Neuronal stem cell (in vitro differentiated cells): ENCODE data around the gene EPHA7.

Experiments
- DNase-seq: peaks from one replicate; pipeline ENCODE4 v3.0.0-alpha.2; 2013; ENCODE audit warnings: low spot score
- H2AFZ ChIP-seq: one replicate; pipeline ENCODE4 v1.6.1; 2013; ENCODE audit warnings: mild to moderate bottlenecking, low read length, inconsistent platforms
- H2AK5ac ChIP-seq: 2 replicates; pipeline ENCODE4 v1.6.1; 2013; ENCODE audit warnings: low read depth, mild to moderate bottlenecking, inconsistent platforms, low read length, moderate library complexity, mixed read lengths
- H2BK120ac ChIP-seq: 2 replicates; pipeline ENCODE4 v1.6.1; 2013; ENCODE audit warnings: low read depth, mild to moderate bottlenecking, inconsistent platforms, low read length, moderate library complexity, mixed read lengths
- H2BK12ac ChIP-seq: one replicate; pipeline ENCODE4 v1.6.1; 2013; ENCODE audit warnings: low read length, inconsistent platforms
- H2BK15ac ChIP-seq: 2 replicates; pipeline ENCODE4 v1.6.1; 2013; ENCODE audit warnings: mild to moderate bottlenecking, low read length, inconsistent platforms, mixed read lengths
- H2BK5ac ChIP-seq: one replicate; pipeline ENCODE4 v1.6.1; 2013; ENCODE audit warnings: inconsistent platforms, mild to moderate bottlenecking, low read length, moderate library complexity
- H3K14ac ChIP-seq: one replicate; pipeline ENCODE4 v1.6.1; 2013; ENCODE audit warnings: low read length, inconsistent platforms
- H3K18ac ChIP-seq: 2 replicates; pipeline ENCODE4 v1.6.1; 2013; ENCODE audit warnings: low read length, inconsistent platforms
- H3K23ac ChIP-seq: 2 replicates; pipeline ENCODE4 v1.6.1; 2013; ENCODE audit warnings: low read depth, mild to moderate bottlenecking, mixed read lengths, low read length, inconsistent platforms; ENCODE audit not compliant: poor library complexity
- H3K27ac ChIP-seq: replicated peaks from 3 replicates; pipeline ENCODE4 v1.5.1; 2013; ENCODE audit warnings: low read length, inconsistent platforms
- H3K27me3 ChIP-seq, 3 experiments: 2 replicates each; pipeline ENCODE4 v1.6.1; 2013; ENCODE audit warnings: low read length in 3 of 3, mild to moderate bottlenecking in 2 of 3, inconsistent platforms in 1 of 3, low read depth in 1 of 3, mixed read lengths in 1 of 3, moderate library complexity in 1 of 3; ENCODE audit not compliant: control insufficient read depth in 3 of 3, insufficient read depth in 3 of 3
- H3K36me3 ChIP-seq, 2 donors: replicated peaks in 1 of 2; 2 replicates each; pipeline ENCODE4 v1.6.1; 2013; ENCODE audit warnings: low read length in 2 of 2; ENCODE audit not compliant: control insufficient read depth in 2 of 2, insufficient read depth in 2 of 2
- H3K4ac ChIP-seq: 2 replicates; pipeline ENCODE4 v1.6.1; 2013; ENCODE audit warnings: inconsistent platforms, mild to moderate bottlenecking, low read length, moderate library complexity
- H3K4me1 ChIP-seq, 2 donors: 1 replicate in 1 of 2; 2 replicates in 1 of 2; pipeline ENCODE4 v1.6.1; 2013; ENCODE audit warnings: low read length in 2 of 2, low read depth in 1 of 2; ENCODE audit not compliant: control insufficient read depth in 2 of 2, insufficient read depth in 1 of 2
- H3K4me2 ChIP-seq: one replicate; pipeline ENCODE4 v1.6.1; 2013; ENCODE audit warnings: mild to moderate bottlenecking, low read length, inconsistent platforms; ENCODE audit not compliant: insufficient read depth, poor library complexity, severe bottlenecking
- H3K4me3 ChIP-seq, 2 donors: 2 replicates each; pipeline ENCODE4 v1.5.1; 2013; ENCODE audit warnings: low read length in 2 of 2, mild to moderate bottlenecking in 2 of 2, inconsistent platforms in 1 of 2, moderate library complexity in 1 of 2
- H3K79me1 ChIP-seq: one replicate; pipeline ENCODE4 v1.6.1; 2013; ENCODE audit warnings: low read depth, mild to moderate bottlenecking, inconsistent platforms, low read length, moderate library complexity
- H3K9ac ChIP-seq: one replicate; pipeline ENCODE4 v1.6.1; 2013; ENCODE audit warnings: mild to moderate bottlenecking, low read depth, low read length, inconsistent platforms; ENCODE audit not compliant: poor library complexity
- H3K9me3 ChIP-seq, 2 donors: replicated peaks in 1 of 2; 2 replicates each; pipeline versions ENCODE3 to v1.6.1; 2013; ENCODE audit warnings: low read length in 2 of 2, mild to moderate bottlenecking in 2 of 2, inconsistent platforms in 1 of 2, low read depth in 1 of 2, mixed read lengths in 1 of 2, moderate library complexity in 1 of 2; ENCODE audit not compliant: control insufficient read depth in 2 of 2, insufficient read depth in 1 of 2
- H4K8ac ChIP-seq: one replicate; pipeline ENCODE4 v1.6.1; 2013; ENCODE audit warnings: low read depth, mild to moderate bottlenecking, inconsistent platforms, low read length, moderate library complexity
- H4K91ac ChIP-seq: one replicate; pipeline ENCODE4 v1.6.1; 2013; ENCODE audit warnings: low read length, low read depth, mild to moderate bottlenecking, inconsistent platforms; ENCODE audit not compliant: poor library complexity
- WGBS, 2 donors: extraction: QIAGEN DNeasy Blood & Tissue Kit; methylation state at CpG; one replicate each; pipeline ENCODE4 v1.1.7; 2013; ENCODE audit warnings: missing lambda C conversion rate in 2 of 2, mixed read lengths in 1 of 2; ENCODE audit not compliant: insufficient read length in 2 of 2, insufficient replicate concordance in 1 of 2; ENCODE audit errors: extremely low coverage in 2 of 2; 5-methylcytosine and 5-hydroxymethylcytosine counted together

Gene EPHA7

GRCh38 chr6:93322651-93323050 is 96.7 kb downstream of the EPHA7 start:
- H2BK5ac ChIP-seq: no peak overlapping the region
- no peak overlapping the region for H2BK120ac ChIP-seq
- no peaks in the 10 kb centered on the region for H3K27me3 ChIP-seq
- no peaks in the 10 kb centered on the region for H3K9me3 ChIP-seq
- no peak for DNase-seq
- no peak overlapping the region for H3K18ac ChIP-seq
- no peak overlapping the region for H3K27ac ChIP-seq
- no CpG with 5 or more reads among the region's 1 CpG for WGBS, 2 donors
- no peaks in the 10 kb centered on the region for H3K79me1 ChIP-seq
- no peak overlapping the region for H2AFZ ChIP-seq
- no peak overlapping the region for H3K14ac ChIP-seq
- H2BK15ac ChIP-seq: no peak overlapping the region
- H3K23ac ChIP-seq: no peak overlapping the region
- no peak overlapping the region for H3K9ac ChIP-seq
- peaks cover 0 to 5% of the 10 kb centered on the region in 2 donors for H3K4me1 ChIP-seq
- H4K8ac ChIP-seq: no peak overlapping the region
- no peak overlapping the region for H2BK12ac ChIP-seq
- no peak overlapping the region for H3K4me3 ChIP-seq
- H4K91ac ChIP-seq: no peak overlapping the region
- no peak overlapping the region for H2AK5ac ChIP-seq
- no peaks in the 10 kb centered on the region for H3K36me3 ChIP-seq
- no peak overlapping the region for H3K4me2 ChIP-seq
- H3K4ac ChIP-seq: no peak overlapping the region

GRCh38 chr6:93319304-93319703 is 100.1 kb downstream of the EPHA7 start:
- Histone ChIP-seq H2AK5ac (no peak overlapping the region), H4K8ac (no peak overlapping the region), H3K14ac (no peak overlapping the region), H4K91ac (no peak overlapping the region), H2BK15ac (no peak overlapping the region), H3K4me3 (no peak overlapping the region), H3K27me3 (no peaks in the 10 kb centered on the region), H3K27ac (no peak overlapping the region), H2AFZ (peak overlapping the region; percentile 66), H3K36me3 (no peaks in the 10 kb centered on the region), H2BK120ac (no peak overlapping the region), H2BK12ac (no peak overlapping the region), H3K9ac (no peak overlapping the region), H3K4me2 (no peak overlapping the region), H3K18ac (no peak overlapping the region), H3K9me3 (no peaks in the 10 kb centered on the region), H3K4ac (no peak overlapping the region), H3K4me1 (peaks cover 0 to 5% of the 10 kb centered on the region in 2 donors), H2BK5ac (no peak overlapping the region), H3K23ac (no peak overlapping the region), H3K79me1 (no peaks in the 10 kb centered on the region)
- WGBS, 2 donors: no CpG with 5 or more reads among the region's 2 CpGs
- no peak for DNase-seq

- Histone ChIP-seq H3K36me3 (no peaks in the 10 kb centered on the region), H2AFZ (no peak overlapping the region), H2AK5ac (no peak overlapping the region), H2BK15ac (no peak overlapping the region), H3K9ac (no peak overlapping the region), H3K4me2 (no peak overlapping the region), H3K27me3 (no peaks in the 10 kb centered on the region), H3K4me1 (peaks cover 0 to 5% of the 10 kb centered on the region in 2 donors), H3K4me3 (no peak overlapping the region), H2BK120ac (no peak overlapping the region), H3K4ac (no peak overlapping the region), H3K79me1 (no peaks in the 10 kb centered on the region), H4K8ac (no peak overlapping the region), H3K23ac (no peak overlapping the region), H3K14ac (no peak overlapping the region), H3K9me3 (no peaks in the 10 kb centered on the region), H3K18ac (no peak overlapping the region), H2BK12ac (no peak overlapping the region), H2BK5ac (no peak overlapping the region), H3K27ac (no peak overlapping the region), H4K91ac (no peak overlapping the region)
- whole genome bisulfite sequencing, 2 donors: no CpG with 5 or more reads among the region's 1 CpG
- no peak for DNase-seq
Observed at GRCh38 chr6:93318121-93318520, 101.2 kb downstream of the EPHA7 start.

- no peak overlapping the region for H3K18ac ChIP-seq
- no peak overlapping the region for H3K14ac ChIP-seq
- no peak overlapping the region for H2BK5ac ChIP-seq
- no peak overlapping the region for H2BK12ac ChIP-seq
- no peak overlapping the region for H3K4ac ChIP-seq
- no peaks in the 10 kb centered on the region for H3K79me1 ChIP-seq
- no peak for DNase-seq
- H4K91ac ChIP-seq: no peak overlapping the region
- no peak overlapping the region for H2AFZ ChIP-seq
- H2AK5ac ChIP-seq: no peak overlapping the region
- no peak overlapping the region for H2BK120ac ChIP-seq
- no peak overlapping the region for H3K9ac ChIP-seq
- no peak overlapping the region for H3K23ac ChIP-seq
- no peak overlapping the region for H2BK15ac ChIP-seq
- H3K4me3 ChIP-seq: no peak overlapping the region
- H3K27me3 ChIP-seq: no peaks in the 10 kb centered on the region
- peaks cover 0 to 5% of the 10 kb centered on the region in 2 donors for H3K4me1 ChIP-seq
- no peaks in the 10 kb centered on the region for H3K9me3 ChIP-seq
- H3K27ac ChIP-seq: no peak overlapping the region
- no peak overlapping the region for H4K8ac ChIP-seq
- H3K36me3 ChIP-seq: no peaks in the 10 kb centered on the region
- H3K4me2 ChIP-seq: no peak overlapping the region
Observed at GRCh38 chr6:93317592-93317991, 101.8 kb downstream of the EPHA7 start.
